Stimulated activated CD4-positive, alpha-beta T cell treated with anti-CD3 and anti-CD28 coated beads, Interleukin-1b, Interleukin-23, amount 100 ng/mL, for 24 hours (primary cell): ENCODE data around the gene SPATA2L.

Experiments used
- DNase-seq, 4 experiments: peaks; one replicate each; pipeline ENCODE4 v3.0.0-alpha.2; 2020; ENCODE audit warnings: low read depth in 4 of 4, low spot score in 1 of 4

The SPATA2L gene

GRCh38 chr16:89658221-89658879 is 43.2 kb downstream of the SPATA2L start:
- DNase-seq: no peak

GRCh38 chr16:89657442-89658220 is 43.9 kb downstream of the SPATA2L start, which contains the start of the genes CHMP1A and SPATA33:
CHMP1A (minus strand) TSS chr16:89657708; CDS start chr16:89657588, 120 bp downstream.
SPATA33 (plus strand) TSS chr16:89657836; CDS start chr16:89657912, 76 bp downstream.
- peak; percentile 87 to 89 (median 87) for DNase-seq

DNA sequence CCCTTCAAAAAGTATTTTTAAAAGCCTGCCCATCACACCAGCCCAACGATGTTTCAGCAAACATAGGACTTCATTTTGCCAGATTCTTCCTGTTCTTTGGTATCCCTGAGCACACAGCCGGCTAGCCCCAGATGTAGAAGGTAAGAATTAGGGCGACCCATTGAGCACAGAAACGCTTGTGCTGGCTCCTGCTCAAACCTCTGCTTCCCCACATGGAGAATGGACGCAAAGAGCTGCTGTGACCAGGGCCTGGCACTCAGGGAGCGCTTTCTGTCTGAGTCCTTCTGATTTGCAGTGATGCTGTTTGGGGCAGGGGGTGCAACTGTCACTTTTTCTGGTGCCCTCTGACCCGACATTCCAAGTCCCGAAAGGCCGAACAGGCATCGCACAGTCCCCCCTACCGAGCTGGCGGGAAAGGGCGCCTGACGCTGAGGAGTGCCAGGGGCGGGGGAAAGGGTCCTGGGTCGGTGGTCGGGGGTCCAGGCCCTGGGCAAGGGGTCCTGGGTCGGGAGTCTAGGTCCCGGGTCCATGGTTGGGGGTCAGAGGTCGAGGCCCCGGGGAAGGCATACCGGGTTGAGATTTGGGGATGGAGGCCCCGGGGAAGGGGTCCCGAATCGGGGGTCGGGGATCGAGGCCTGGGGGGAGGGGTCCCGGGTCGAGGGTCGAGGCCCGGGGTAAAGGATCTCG is 44.9 kb downstream of the SPATA2L start:
- no peak for DNase-seq

GRCh38 chr16:89655062-89655643 is 46.4 kb downstream of the SPATA2L start:
- no peak for DNase-seq

- DNase-seq: no peak
Measured at GRCh38 chr16:89653656-89654295, 47.7 kb downstream of the SPATA2L start.

- DNase-seq: no peak
Measured at GRCh38 chr16:89651584-89651983, 49.9 kb downstream of the SPATA2L start.

DNA sequence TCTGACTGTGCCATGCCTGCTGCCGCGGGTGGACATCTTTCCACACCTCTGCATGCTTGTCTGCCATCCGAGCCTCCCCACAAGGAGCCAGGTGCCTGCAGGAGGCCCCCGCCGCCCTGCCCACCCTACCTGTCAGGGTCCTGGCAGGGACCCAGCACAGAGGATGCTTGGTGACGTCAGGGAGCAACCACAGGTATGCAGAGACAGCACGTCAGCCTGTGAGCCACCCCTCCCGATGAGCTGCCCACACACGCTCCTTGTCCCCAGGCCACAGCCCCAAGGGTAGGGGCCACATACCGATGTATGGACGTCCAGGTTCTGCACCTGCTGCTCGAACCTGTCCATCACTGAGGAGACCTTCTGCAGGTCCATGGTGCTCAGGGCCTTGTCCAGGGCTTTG is 54.6 kb downstream of the SPATA2L start:
- DNase-seq: no peak
